K562 (cell line): ENCODE results near the gene A1BG. TPM values are rescaled to one million over a fixed set of nuclear protein-coding genes. Genes with fewer than 3 reads are reported as not detected.
A peak's percentile ranks its signal among the peaks of the same experiment; 100 is the strongest.

ENCODE experiments used
- BHLHE40 ChIP-seq: IDR thresholded peaks from 2 replicates; pipeline ENCODE4 v1.6.1; 2011; ENCODE audit warnings: low read length, improper control_type of control experiment
- CTCF ChIP-seq, 3 experiments: IDR thresholded peaks in 2 of 3; conservative IDR thresholded peaks in 1 of 3; 2 replicates each; pipeline ENCODE4 v1.5.1; 2011 to 2012; ENCODE audit warnings: low read length in 3 of 3, mild to moderate bottlenecking in 3 of 3, control low read depth in 2 of 3, improper control_type of control experiment in 1 of 3, inconsistent platforms in 1 of 3, low read depth in 1 of 3, mixed read lengths in 1 of 3, moderate library complexity in 1 of 3; ENCODE audit not compliant: insufficient read depth in 2 of 3
- ELF4 ChIP-seq: fragments of 450-650 bp; formaldehyde crosslinking; IDR thresholded peaks from 2 replicates; pipeline ENCODE4 v1.4.0; 2022; ENCODE audit warnings: missing genetic modification characterization
- ZBTB1 ChIP-seq: sonication (generic); formaldehyde crosslinking; IDR thresholded peaks from 2 replicates; pipeline ENCODE4 v1.8.1; 2023; ENCODE audit warnings: missing genetic modification reagents, low read depth, mild to moderate bottlenecking, borderline replicate concordance
- ZNF398 ChIP-seq: fragments of 250-450 bp; sonication (Bioruptor Pico); IDR thresholded peaks from 2 replicates; pipeline ENCODE4 v1.8.0; 2021; ENCODE audit warnings: moderate library complexity, mild to moderate bottlenecking, inconsistent platforms
- ZNF76 ChIP-seq: fragments of 250-450 bp; sonication (Bioruptor Pico); IDR thresholded peaks from 2 replicates; pipeline ENCODE4 v1.4.0; 2020; ENCODE audit warnings: mild to moderate bottlenecking, moderate library complexity, borderline replicate concordance
- polyA plus RNA-seq, 8 experiments: library from polyadenylated mRNA; depleted of rRNA in 4 of 8; stranded (reverse) in 5 of 8; unstranded in 3 of 8; fragments of >200 nt; fragmentation: Nextera tagmentation in 2 of 8; fragmentation: Illumina TruSeq in 1 of 8; extraction: Ambion mirVana in 2 of 8; extraction: Trizol in 1 of 8; gene quantifications; 2 replicates each; pipeline versions ENCODE4 v1.2.1 to v1.2.3, GENCODE V29; 2011 to 2014; ENCODE audit warnings: inconsistent platforms in 1 of 8, missing spikeins in 1 of 8
- total RNA-seq, 7 experiments: library from RNA; depleted of rRNA in 6 of 7; stranded (reverse); fragments of >200 nt in 6 of 7; fragmentation: Illumina TruSeq in 2 of 7; extraction: Trizol in 2 of 7; gene quantifications; 2 replicates each; pipeline versions ENCODE4 v1.2.1 to v1.2.3, GENCODE V29; 2011 to 2021; ENCODE audit warnings: low replicate concordance in 1 of 7
- TF ChIP-seq, protein P1 (sequence below): sonication (generic); formaldehyde crosslinking; IDR thresholded peaks from 2 replicates; pipeline ENCODE4 v1.8.0; 2023; ENCODE audit warnings: mild to moderate bottlenecking, missing genetic modification reagents
- TF ChIP-seq, protein P2 (sequence below), 2 experiments: fragments of 450-650 bp in 1 of 2; IDR thresholded peaks; 2 replicates each; pipeline ENCODE4 v1.6.1; 2011 to 2017; ENCODE audit warnings: low read depth in 2 of 2, antibody characterized with exemption in 1 of 2, borderline replicate concordance in 1 of 2, low read length in 1 of 2, mild to moderate bottlenecking in 1 of 2, mixed read lengths in 1 of 2; ENCODE audit not compliant: control insufficient read depth in 1 of 2
- TF ChIP-seq, protein P3 (sequence below): sonication (generic); formaldehyde crosslinking; IDR thresholded peaks from 2 replicates; pipeline ENCODE4 v1.8.1; 2023; ENCODE audit warnings: mild to moderate bottlenecking, missing genetic modification reagents, moderate library complexity
- TF ChIP-seq, protein P4 (sequence below): conservative IDR thresholded peaks from 2 replicates; pipeline ENCODE4 v1.6.1; 2011; ENCODE audit warnings: low read depth, mild to moderate bottlenecking, low read length; ENCODE audit not compliant: control insufficient read depth

Gene A1BG
- total and polyA plus RNA-seq, 9 of the 15 experiments (the other 6 are each of a cell fraction or from before 2014, with no cell fraction given) = 0.10 to 19.8 (median 2.6) TPM

DNA sequence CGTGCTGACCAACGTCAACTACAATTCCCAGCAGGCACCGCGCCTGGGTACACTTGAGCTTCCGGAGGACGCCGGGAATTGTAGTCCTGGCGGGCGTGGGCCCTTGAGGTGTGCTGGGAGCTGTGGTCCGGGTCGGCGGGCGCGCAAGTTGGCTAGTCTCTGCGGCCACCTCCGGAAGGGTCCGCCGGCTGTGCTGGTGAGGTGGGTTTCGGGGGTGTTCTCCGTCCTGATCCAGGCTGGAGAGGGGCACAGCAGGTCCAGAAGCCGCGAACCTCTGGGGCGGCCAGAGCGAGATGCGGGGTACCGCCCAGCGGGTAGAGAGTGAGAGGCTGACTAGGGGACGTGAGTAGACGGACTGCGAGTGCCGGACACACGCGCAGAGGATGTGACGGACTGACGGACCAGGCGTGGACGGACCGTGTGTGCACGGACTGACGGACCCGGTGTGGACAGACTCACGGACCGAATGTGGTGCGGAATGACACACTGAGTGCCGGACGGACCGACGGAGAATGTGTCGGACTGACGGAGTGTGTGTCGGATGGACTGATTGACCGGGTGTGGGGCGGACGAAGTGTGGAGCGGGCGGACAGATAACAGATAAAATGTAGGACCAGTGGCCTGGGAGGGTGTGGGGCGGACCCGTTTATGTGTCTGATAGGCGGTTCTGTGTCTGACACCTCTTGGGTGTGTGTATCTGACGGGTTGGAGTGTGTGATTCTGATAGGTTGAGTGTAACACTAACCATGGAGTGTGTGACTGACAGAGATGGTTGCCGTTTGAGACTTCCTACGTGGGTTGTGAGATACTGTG, 26.2 kb downstream of the A1BG start, which contains the start of gene ZSCAN22 (continued):
- TF ChIP-seq CTCF (IDR thresholded peaks at IDR 0.05 in 2 of 3, conservative IDR thresholded peaks at IDR 0.05 in 1 of 3; ENCODE audit: insufficient read depth in 2 of 3, low read depth in 1 of 3, low read length in 3 of 3) (no peak), ZNF398 (no peak), ZBTB1 (CRISPR knock-in tag) (peak; percentile 63; the same call in 1 of the 2 replicates), ELF4 (no peak; the same call in 1 of the 2 replicates), ZNF76 (CRISPR knock-in tag) (peak; percentile 77; the same call in 1 of the 2 replicates), BHLHE40 (peak; percentile 77)
- TF ChIP-seq, protein P1, sequence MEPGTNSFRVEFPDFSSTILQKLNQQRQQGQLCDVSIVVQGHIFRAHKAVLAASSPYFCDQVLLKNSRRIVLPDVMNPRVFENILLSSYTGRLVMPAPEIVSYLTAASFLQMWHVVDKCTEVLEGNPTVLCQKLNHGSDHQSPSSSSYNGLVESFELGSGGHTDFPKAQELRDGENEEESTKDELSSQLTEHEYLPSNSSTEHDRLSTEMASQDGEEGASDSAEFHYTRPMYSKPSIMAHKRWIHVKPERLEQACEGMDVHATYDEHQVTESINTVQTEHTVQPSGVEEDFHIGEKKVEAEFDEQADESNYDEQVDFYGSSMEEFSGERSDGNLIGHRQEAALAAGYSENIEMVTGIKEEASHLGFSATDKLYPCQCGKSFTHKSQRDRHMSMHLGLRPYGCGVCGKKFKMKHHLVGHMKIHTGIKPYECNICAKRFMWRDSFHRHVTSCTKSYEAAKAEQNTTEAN (CRISPR knock-in tag) = no peak; the same call in 1 of the 2 replicates
- TF ChIP-seq, protein P2, sequence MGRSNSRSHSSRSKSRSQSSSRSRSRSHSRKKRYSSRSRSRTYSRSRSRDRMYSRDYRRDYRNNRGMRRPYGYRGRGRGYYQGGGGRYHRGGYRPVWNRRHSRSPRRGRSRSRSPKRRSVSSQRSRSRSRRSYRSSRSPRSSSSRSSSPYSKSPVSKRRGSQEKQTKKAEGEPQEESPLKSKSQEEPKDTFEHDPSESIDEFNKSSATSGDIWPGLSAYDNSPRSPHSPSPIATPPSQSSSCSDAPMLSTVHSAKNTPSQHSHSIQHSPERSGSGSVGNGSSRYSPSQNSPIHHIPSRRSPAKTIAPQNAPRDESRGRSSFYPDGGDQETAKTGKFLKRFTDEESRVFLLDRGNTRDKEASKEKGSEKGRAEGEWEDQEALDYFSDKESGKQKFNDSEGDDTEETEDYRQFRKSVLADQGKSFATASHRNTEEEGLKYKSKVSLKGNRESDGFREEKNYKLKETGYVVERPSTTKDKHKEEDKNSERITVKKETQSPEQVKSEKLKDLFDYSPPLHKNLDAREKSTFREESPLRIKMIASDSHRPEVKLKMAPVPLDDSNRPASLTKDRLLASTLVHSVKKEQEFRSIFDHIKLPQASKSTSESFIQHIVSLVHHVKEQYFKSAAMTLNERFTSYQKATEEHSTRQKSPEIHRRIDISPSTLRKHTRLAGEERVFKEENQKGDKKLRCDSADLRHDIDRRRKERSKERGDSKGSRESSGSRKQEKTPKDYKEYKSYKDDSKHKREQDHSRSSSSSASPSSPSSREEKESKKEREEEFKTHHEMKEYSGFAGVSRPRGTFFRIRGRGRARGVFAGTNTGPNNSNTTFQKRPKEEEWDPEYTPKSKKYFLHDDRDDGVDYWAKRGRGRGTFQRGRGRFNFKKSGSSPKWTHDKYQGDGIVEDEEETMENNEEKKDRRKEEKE (IDR thresholded peaks at IDR 0.05; ENCODE audit: borderline replicate concordance in 1 of 2, control insufficient read depth in 1 of 2, low read depth in 2 of 2, low read length in 1 of 2) = peak in 1 of 2 experiments; percentile 96; a peak in 2 of 4 replicates
- TF ChIP-seq, protein P3, sequence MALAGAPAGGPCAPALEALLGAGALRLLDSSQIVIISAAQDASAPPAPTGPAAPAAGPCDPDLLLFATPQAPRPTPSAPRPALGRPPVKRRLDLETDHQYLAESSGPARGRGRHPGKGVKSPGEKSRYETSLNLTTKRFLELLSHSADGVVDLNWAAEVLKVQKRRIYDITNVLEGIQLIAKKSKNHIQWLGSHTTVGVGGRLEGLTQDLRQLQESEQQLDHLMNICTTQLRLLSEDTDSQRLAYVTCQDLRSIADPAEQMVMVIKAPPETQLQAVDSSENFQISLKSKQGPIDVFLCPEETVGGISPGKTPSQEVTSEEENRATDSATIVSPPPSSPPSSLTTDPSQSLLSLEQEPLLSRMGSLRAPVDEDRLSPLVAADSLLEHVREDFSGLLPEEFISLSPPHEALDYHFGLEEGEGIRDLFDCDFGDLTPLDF = peak; percentile 89
- TF ChIP-seq, protein P4, sequence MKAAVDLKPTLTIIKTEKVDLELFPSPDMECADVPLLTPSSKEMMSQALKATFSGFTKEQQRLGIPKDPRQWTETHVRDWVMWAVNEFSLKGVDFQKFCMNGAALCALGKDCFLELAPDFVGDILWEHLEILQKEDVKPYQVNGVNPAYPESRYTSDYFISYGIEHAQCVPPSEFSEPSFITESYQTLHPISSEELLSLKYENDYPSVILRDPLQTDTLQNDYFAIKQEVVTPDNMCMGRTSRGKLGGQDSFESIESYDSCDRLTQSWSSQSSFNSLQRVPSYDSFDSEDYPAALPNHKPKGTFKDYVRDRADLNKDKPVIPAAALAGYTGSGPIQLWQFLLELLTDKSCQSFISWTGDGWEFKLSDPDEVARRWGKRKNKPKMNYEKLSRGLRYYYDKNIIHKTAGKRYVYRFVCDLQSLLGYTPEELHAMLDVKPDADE = peak; percentile 99
